GM21515 (cell line): Measurements from ENCODE around the gene CDCP2.

ENCODE experiments used
- ATAC-seq: cut with Tn5 transposase; IDR thresholded peaks from one replicate; pipeline ENCODE4 v1.9.1; 2021; ENCODE audit not compliant: unreplicated experiment

CDCP2 gene

GRCh38 chr1:54152696-54153095 is at the start of gene CDCP2:
Gene CDCP2 (minus strand): TSS chr1:54153000. CDS start chr1:54152922, 78 bp downstream.
- no peak for ATAC-seq

GRCh38 chr1:54200519-54200997 is 47.8 kb upstream of the CDCP2 start:
- no peak for ATAC-seq

GRCh38 chr1:54199765-54200518 is 47.1 kb upstream of the CDCP2 start, which contains the start of the genes CYB5RL and MRPL37:
Gene CYB5RL (minus strand): TSS chr1:54200030. CDS start chr1:54195616, 4,414 bp downstream.
Gene MRPL37 (plus strand): TSS chr1:54200167. CDS start chr1:54200244, 77 bp downstream.
- ATAC-seq: peak; percentile 94

GRCh38 chr1:54199151-54199764 is 46.5 kb upstream of the CDCP2 start:
- ATAC-seq: no peak

GRCh38 chr1:54193453-54193852 is 40.7 kb upstream of the CDCP2 start:
- no peak for ATAC-seq

GRCh38 chr1:54191525-54191924 is 38.7 kb upstream of the CDCP2 start:
- ATAC-seq: no peak

- ATAC-seq: no peak
These were observed 37.7 kb upstream of the CDCP2 start for GRCh38 chr1:54190526-54190925.

GRCh38 chr1:54188291-54188690 is 35.5 kb upstream of the CDCP2 start:
- no peak for ATAC-seq

- no peak for ATAC-seq
These were observed 33.3 kb upstream of the CDCP2 start for GRCh38 chr1:54186056-54186455.

GRCh38 chr1:54180701-54181360 is 28.0 kb upstream of the CDCP2 start:
- ATAC-seq: no peak

GRCh38 chr1:54178296-54179070 is 25.7 kb upstream of the CDCP2 start:
- ATAC-seq: no peak

GRCh38 chr1:54177726-54178125 is 24.9 kb upstream of the CDCP2 start:
- ATAC-seq: no peak

GRCh38 chr1:54176621-54177327 is 24.0 kb upstream of the CDCP2 start:
- ATAC-seq: no peak

- ATAC-seq: no peak
These were observed 21.3 kb upstream of the CDCP2 start for GRCh38 chr1:54174106-54174505.

- ATAC-seq: no peak
These were observed 20.9 kb upstream of the CDCP2 start for GRCh38 chr1:54173681-54174080.

- ATAC-seq: no peak
These were observed 20.1 kb upstream of the CDCP2 start for GRCh38 chr1:54172614-54173599.

- ATAC-seq: no peak
These were observed 18.8 kb upstream of the CDCP2 start for GRCh38 chr1:54171606-54172005.

- ATAC-seq: no peak
These were observed 18.2 kb upstream of the CDCP2 start for GRCh38 chr1:54171016-54171415.

GRCh38 chr1:54169068-54169467 is 16.3 kb upstream of the CDCP2 start:
- no peak for ATAC-seq
